ENCODE measurements around the gene IL18R1.

Gene IL18R1

GRCh38 chr2:102335871-102336366 lies 19.7 kb upstream of the IL18R1 start:
- H3K4me3 ChIP-seq (ENCODE audit: low read depth, low read length), result no peak overlapping the region
- no peak for DNase-seq (ENCODE audit: low read depth)
- TF ChIP-seq CTCF (IDR thresholded peaks at IDR 0.05; ENCODE audit: low read depth, low read length, missing control alignments), result no peak

- no peak overlapping the region for H3K4me3 ChIP-seq (ENCODE audit: low read depth, low read length)
- no peak for DNase-seq (ENCODE audit: low read depth)
These were observed 19.1 kb upstream of the IL18R1 start for GRCh38 chr2:102336502-102336945.

GRCh38 chr2:102337012-102337411 lies 18.6 kb upstream of the IL18R1 start:
- no peak for DNase-seq (ENCODE audit: low read depth)
- no peak for TF ChIP-seq CTCF (IDR thresholded peaks at IDR 0.05; ENCODE audit: low read depth, low read length, missing control alignments)
- no peak overlapping the region for H3K4me3 ChIP-seq (ENCODE audit: low read depth, low read length)

More at GRCh38 chr2:102336502-102336945, 19.1 kb upstream of the IL18R1 start:
- TF ChIP-seq CTCF (IDR thresholded peaks at IDR 0.05; ENCODE audit: low read depth, low read length, missing control alignments), result no peak

GRCh38 chr2:102337481-102338386 lies 17.9 kb upstream of the IL18R1 start:
- no peak for DNase-seq (ENCODE audit: low read depth)
- no peak for TF ChIP-seq CTCF (IDR thresholded peaks at IDR 0.05; ENCODE audit: low read depth, low read length, missing control alignments)
- H3K4me3 ChIP-seq (ENCODE audit: low read depth, low read length), result no peak overlapping the region

GRCh38 chr2:102340778-102341177 lies 14.8 kb upstream of the IL18R1 start:
- DNase-seq (ENCODE audit: low read depth), result no peak
- TF ChIP-seq CTCF (IDR thresholded peaks at IDR 0.05; ENCODE audit: low read depth, low read length, missing control alignments), result no peak
- no peak overlapping the region for H3K4me3 ChIP-seq (ENCODE audit: low read depth, low read length)

GRCh38 chr2:102342888-102343287 lies 12.7 kb upstream of the IL18R1 start:
- no peak overlapping the region for H3K4me3 ChIP-seq (ENCODE audit: low read depth, low read length)
- DNase-seq (ENCODE audit: low read depth), result no peak
- TF ChIP-seq CTCF (IDR thresholded peaks at IDR 0.05; ENCODE audit: low read depth, low read length, missing control alignments), result no peak
